ENCODE results near the gene STAG2.
"Not testable (repeated sequence)": the region's sequence is repeated elsewhere in the genome, so short reads cannot be mapped to it uniquely, and the experiment has no call there.

Gene STAG2

DNA sequence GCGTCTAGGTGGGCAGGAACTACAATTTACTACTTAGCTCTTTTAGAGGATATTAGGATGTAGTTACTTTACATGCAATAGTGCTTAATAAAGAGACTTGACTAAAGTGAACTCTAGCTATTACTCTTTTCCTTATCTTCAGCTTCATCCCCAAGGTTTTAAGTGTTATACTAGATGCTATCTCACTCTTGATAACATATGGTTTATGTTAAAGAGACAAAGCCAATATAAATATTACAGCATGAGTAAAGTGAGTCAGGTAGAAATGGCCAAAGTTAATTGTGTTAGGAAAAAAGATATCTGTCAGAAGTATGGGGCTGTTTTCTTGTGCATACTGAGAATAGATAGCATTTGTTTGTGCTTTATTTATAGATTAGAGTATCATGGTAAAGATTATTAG lies 80.5 kb downstream of the STAG2 start:
- Histone ChIP-seq H3K27me3 (ENCODE audit: insufficient read depth, low read depth, severe bottlenecking) (no peaks in the 10 kb centered on the region), H3K4me3 (ENCODE audit: low read depth, low read length) (no peak overlapping the region), H3K9me3 (ENCODE audit: severe bottlenecking) (no peaks in the 10 kb centered on the region), H3K27ac (no peak overlapping the region), H3K36me3 (peaks cover 9% of the 10 kb centered on the region)
- DNase-seq, result no peak
- TF ChIP-seq, protein P1, sequence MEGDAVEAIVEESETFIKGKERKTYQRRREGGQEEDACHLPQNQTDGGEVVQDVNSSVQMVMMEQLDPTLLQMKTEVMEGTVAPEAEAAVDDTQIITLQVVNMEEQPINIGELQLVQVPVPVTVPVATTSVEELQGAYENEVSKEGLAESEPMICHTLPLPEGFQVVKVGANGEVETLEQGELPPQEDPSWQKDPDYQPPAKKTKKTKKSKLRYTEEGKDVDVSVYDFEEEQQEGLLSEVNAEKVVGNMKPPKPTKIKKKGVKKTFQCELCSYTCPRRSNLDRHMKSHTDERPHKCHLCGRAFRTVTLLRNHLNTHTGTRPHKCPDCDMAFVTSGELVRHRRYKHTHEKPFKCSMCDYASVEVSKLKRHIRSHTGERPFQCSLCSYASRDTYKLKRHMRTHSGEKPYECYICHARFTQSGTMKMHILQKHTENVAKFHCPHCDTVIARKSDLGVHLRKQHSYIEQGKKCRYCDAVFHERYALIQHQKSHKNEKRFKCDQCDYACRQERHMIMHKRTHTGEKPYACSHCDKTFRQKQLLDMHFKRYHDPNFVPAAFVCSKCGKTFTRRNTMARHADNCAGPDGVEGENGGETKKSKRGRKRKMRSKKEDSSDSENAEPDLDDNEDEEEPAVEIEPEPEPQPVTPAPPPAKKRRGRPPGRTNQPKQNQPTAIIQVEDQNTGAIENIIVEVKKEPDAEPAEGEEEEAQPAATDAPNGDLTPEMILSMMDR (IDR thresholded peaks at IDR 0.05; ENCODE audit: low read depth, low read length), result no peak

DNA sequence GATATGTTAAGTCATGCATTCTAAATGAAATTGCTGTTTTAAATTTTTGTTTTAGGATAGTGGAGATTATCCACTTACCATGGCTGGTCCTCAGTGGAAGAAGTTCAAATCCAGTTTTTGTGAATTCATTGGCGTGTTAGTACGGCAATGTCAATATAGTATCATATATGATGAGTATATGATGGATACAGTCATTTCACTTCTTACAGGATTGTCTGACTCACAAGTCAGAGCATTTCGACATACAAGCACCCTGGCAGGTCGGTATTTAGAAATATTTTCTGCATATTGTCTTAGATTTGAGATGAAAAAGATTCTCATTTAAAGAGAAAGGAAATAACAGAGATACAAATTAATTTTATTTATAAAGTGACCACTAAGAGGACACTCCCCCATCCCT lies 83.6 kb downstream of the STAG2 start:
- peaks cover 7% of the 10 kb centered on the region for H3K36me3 ChIP-seq
- no peak overlapping the region for H3K27ac ChIP-seq
- no peak for DNase-seq
- H3K27me3 ChIP-seq (ENCODE audit: insufficient read depth, low read depth, severe bottlenecking), result no peaks in the 10 kb centered on the region
- TF ChIP-seq, protein P1 (IDR thresholded peaks at IDR 0.05; ENCODE audit: low read depth, low read length), result no peak
- no peak overlapping the region for H3K4me3 ChIP-seq (ENCODE audit: low read depth, low read length)
- H3K9me3 ChIP-seq (ENCODE audit: severe bottlenecking), result no peaks in the 10 kb centered on the region

DNA sequence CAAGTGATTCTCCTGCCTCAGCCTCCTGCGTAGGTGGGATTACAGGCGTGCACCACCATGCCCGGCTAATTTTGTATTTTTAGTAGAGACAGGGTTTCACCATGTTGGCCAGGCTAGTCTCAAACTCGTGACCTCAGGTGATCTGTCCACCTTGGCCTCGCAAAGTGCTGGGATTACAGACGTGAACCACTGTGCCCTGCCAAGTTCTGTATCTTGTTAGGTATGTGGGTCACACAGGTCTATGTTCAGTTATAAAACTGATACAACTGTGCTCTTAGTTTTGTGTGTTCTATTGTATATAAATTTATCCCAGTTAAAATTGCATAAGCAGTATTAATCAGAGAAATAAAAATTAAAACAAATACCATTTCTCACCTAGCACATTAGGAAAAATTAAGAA lies 122.9 kb downstream of the STAG2 start:
- DNase-seq; H3K27me3 ChIP-seq (ENCODE audit: insufficient read depth, low read depth, severe bottlenecking); H3K4me3 ChIP-seq (ENCODE audit: low read depth, low read length); H3K9me3 ChIP-seq (ENCODE audit: severe bottlenecking); H3K27ac ChIP-seq: not testable (repeated sequence)
- H3K36me3 ChIP-seq, result peaks cover 13% of the 10 kb centered on the region

DNA sequence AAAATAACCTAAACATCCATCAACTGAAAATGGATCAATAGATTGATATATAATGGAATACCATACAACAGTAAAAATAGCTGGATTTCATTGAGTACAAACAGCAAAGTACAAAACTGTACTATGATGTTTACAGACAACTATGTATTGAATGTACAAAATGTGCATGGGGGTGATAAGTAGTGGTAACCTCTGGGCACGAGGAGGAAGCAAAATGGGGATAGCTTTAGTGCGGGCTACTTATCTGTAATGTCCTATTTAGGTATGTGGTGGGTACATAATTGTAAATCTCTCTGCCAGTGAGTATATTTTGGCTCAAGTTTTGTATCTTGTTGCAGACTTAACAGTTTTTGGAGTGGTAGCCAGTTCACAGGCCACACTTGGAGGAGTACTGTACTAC lies 123.6 kb downstream of the STAG2 start:
- H3K36me3 ChIP-seq, result peaks cover 8% of the 10 kb centered on the region
- no peaks in the 10 kb centered on the region for H3K27me3 ChIP-seq (ENCODE audit: insufficient read depth, low read depth, severe bottlenecking)
- no peak overlapping the region for H3K27ac ChIP-seq
- H3K9me3 ChIP-seq (ENCODE audit: severe bottlenecking), result no peaks in the 10 kb centered on the region
- no peak for DNase-seq
- H3K4me3 ChIP-seq (ENCODE audit: low read depth, low read length), result no peak overlapping the region
- TF ChIP-seq, protein P1 (IDR thresholded peaks at IDR 0.05; ENCODE audit: low read depth, low read length), result no peak

DNA sequence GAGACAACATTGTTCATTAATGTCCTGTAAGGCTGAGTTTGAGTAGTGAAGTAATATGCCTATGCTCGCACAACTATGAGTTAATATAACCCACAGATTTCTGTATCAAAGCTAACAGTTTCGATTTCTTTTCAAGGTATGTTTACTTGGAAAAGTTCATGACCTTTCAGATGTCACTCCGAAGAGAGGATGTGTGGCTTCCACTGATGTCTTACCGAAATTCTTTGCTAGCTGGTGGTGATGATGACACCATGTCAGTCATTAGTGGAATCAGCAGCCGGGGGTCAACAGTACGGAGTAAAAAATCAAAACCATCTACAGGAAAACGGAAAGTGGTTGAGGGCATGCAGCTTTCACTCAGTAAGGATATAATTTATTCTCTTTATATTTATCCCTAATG lies 124.9 kb downstream of the STAG2 start:
- Histone ChIP-seq H3K36me3 (peaks cover 12% of the 10 kb centered on the region), H3K4me3 (ENCODE audit: low read depth, low read length) (no peak overlapping the region), H3K27me3 (ENCODE audit: insufficient read depth, low read depth, severe bottlenecking) (no peaks in the 10 kb centered on the region), H3K27ac (no peak overlapping the region), H3K9me3 (ENCODE audit: severe bottlenecking) (no peaks in the 10 kb centered on the region)
- TF ChIP-seq, protein P1 (IDR thresholded peaks at IDR 0.05; ENCODE audit: low read depth, low read length), result no peak
- DNase-seq, result no peak

DNA sequence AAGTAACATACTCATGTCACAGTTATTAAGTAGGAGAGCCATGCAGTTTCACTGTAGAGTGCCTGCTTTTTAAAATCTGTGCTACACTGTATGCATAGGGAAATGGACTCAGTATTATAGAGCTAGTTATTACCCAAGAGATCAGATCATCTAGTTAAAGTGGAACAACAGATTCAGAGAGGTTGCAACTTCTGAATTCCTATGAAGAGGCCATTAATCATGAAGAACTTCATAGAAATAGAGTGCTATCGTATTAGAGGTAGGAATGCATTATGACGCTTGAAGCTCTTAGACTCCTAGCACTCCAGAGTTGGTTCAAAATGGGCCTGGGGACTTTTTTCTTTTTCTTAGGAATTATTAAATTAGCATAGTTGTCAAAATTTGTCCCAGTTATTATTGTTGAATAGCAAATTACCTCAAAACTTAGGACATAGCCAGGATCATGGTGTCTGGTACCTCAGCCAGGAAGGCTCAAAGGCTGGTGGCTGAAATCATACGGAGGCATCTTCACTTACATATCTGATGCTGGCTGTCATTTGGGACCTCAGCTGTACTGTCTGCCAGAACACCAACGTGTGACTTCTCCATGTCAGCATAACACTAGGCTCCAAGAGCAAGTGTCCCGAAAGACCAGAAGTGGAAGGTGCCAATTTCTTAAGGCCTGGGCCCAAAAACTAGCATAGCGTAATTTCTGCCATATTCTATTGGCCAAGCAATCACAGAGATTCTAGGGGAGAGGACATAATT lies 125.7 kb downstream of the STAG2 start:
- TF ChIP-seq, protein P1 (IDR thresholded peaks at IDR 0.05; ENCODE audit: low read depth, low read length), result no peak
- Histone ChIP-seq H3K27ac (no peak overlapping the region), H3K4me3 (ENCODE audit: low read depth, low read length) (no peak overlapping the region), H3K9me3 (ENCODE audit: severe bottlenecking) (no peaks in the 10 kb centered on the region), H3K36me3 (peaks cover 15% of the 10 kb centered on the region), H3K27me3 (ENCODE audit: insufficient read depth, low read depth, severe bottlenecking) (no peaks in the 10 kb centered on the region)
- DNase-seq, result no peak

Data from WERI-Rb-1 (cell line).